ENCODE measurements around the gene PTPRM. TPM values are rescaled to one million over a fixed set of nuclear protein-coding genes. Genes with fewer than 3 reads are reported as not detected.

The PTPRM gene
- total and polyA plus RNA-seq, 4 donors, result 9.2 to 23.0 (median 12.7) TPM

DNA sequence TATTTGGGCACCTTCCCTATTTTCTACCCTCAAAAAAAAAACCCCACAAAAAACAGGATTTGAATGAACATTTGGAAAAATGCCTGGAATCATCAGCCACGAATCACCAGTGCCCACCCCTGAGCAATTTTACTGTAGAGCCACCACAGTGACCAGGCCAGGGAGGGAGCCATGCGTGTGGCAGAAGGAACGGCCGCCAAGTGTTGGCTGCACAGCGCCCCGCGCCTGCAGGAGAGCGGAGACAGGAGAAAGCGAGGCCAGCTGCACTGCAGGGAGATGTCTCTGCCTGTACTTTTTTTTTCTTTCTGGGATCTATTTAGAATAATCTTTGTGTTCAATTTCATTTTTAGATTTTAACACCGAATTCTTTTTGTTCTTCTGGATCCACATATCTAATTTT is 772.8 kb downstream of the PTPRM start (continued):
- TF ChIP-seq, protein P1, sequence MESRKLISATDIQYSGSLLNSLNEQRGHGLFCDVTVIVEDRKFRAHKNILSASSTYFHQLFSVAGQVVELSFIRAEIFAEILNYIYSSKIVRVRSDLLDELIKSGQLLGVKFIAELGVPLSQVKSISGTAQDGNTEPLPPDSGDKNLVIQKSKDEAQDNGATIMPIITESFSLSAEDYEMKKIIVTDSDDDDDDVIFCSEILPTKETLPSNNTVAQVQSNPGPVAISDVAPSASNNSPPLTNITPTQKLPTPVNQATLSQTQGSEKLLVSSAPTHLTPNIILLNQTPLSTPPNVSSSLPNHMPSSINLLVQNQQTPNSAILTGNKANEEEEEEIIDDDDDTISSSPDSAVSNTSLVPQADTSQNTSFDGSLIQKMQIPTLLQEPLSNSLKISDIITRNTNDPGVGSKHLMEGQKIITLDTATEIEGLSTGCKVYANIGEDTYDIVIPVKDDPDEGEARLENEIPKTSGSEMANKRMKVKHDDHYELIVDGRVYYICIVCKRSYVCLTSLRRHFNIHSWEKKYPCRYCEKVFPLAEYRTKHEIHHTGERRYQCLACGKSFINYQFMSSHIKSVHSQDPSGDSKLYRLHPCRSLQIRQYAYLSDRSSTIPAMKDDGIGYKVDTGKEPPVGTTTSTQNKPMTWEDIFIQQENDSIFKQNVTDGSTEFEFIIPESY (IDR thresholded peaks at IDR 0.05), result no peak
- TF ChIP-seq TAF1 (conservative IDR thresholded peaks at IDR 0.05), result no peak
- no peak for TF ChIP-seq RAD21 (IDR thresholded peaks at IDR 0.05)
- TF ChIP-seq, protein P2, sequence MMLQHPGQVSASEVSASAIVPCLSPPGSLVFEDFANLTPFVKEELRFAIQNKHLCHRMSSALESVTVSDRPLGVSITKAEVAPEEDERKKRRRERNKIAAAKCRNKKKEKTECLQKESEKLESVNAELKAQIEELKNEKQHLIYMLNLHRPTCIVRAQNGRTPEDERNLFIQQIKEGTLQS (IDR thresholded peaks at IDR 0.05), result no peak
- TF ChIP-seq FOXA1 (IDR thresholded peaks at IDR 0.05), result no peak

DNA sequence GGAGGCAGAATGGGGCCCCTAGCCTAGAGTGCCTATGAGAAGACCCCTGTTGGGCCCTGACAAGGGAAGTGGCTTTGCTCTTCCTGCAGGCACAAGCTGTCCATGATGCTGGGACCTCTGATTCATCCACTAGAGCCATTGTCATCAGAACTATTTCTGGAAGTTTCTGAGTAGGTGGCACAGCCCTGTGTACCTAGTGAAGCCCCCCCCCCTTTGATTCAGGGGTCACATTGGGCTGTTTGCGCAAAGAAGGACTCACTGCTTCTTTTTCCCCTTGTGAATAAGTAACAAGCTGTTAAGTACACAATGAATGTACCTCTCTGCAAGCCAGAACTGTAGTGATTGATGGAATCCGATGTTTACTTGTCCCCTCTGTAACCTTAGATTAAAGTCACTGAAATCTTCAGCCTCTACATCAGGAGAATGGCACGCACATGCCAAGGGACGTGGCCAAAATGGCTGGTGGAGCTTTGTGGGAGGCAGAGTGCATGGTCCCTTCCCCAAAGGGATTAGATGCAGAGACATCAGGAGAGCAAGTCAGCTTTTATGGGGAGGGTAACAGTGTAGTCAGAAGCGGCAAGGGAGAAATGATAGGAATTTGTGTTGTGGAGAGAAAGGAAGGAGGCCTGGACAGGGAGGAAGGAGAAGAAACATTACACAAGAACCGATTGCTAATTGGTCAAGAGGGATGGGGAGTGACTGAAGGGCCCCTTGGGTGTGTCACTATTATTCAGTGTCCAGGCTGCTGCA is 774.5 kb downstream of the PTPRM start:
- H3K36me3 ChIP-seq (ENCODE audit: control insufficient read depth in 4 of 4, insufficient read depth in 3 of 4, low read depth in 1 of 4, low read length in 3 of 4), result no peaks in the 10 kb centered on the region
- H3K9ac ChIP-seq (ENCODE audit: low read depth in 1 of 2, low read length in 2 of 2), result no peak overlapping the region
- peak overlapping the region; percentile 58 to 69 for H3K27ac ChIP-seq (ENCODE audit: low read depth in 1 of 2, low read length in 2 of 2)
- no peak overlapping the region for H3K4me3 ChIP-seq (ENCODE audit: low read depth in 1 of 3, low read length in 3 of 3)
- no peaks in the 10 kb centered on the region for H3K27me3 ChIP-seq (ENCODE audit: control insufficient read depth in 4 of 4, insufficient read depth in 4 of 4, low read length in 3 of 4)
- WGBS, result 36% methylated on average over 6 of the region's 6 CpGs
- H3K4me1 ChIP-seq (ENCODE audit: control insufficient read depth in 4 of 4, insufficient read depth in 4 of 4, low read length in 3 of 4), result peaks cover 6 to 20% (median 14%) of the 10 kb centered on the region in 4 donors
- DNase-seq (ENCODE audit: low spot score), result no peak
- no peaks in the 10 kb centered on the region for H3K9me3 ChIP-seq (ENCODE audit: control insufficient read depth in 4 of 4, low read length in 3 of 4)
- TF ChIP-seq GABPA (IDR thresholded peaks at IDR 0.05 in 1 of 2, conservative IDR thresholded peaks at IDR 0.05 in 1 of 2) (peak in 1 of 2 donors; percentile 32), SP1 (IDR thresholded peaks at IDR 0.05) (peak; percentile 85), FOXA2 (IDR thresholded peaks at IDR 0.05) (peak; percentile 99), TAF1 (conservative IDR thresholded peaks at IDR 0.05) (no peak), HNF4A (conservative IDR thresholded peaks at IDR 0.05) (peak; percentile 72 to 82), YY1 (IDR thresholded peaks at IDR 0.05) (peak; percentile 95), JUND (IDR thresholded peaks at IDR 0.05) (peak; percentile 71 to 80), RXRA (IDR thresholded peaks at IDR 0.05) (peak; percentile 94 to 95), HNF4G (IDR thresholded peaks at IDR 0.05) (peak; percentile 13), FOXA1 (IDR thresholded peaks at IDR 0.05) (peak; percentile 98), RAD21 (IDR thresholded peaks at IDR 0.05) (peak; percentile 45 to 51), EGR1 (IDR thresholded peaks at IDR 0.05; ENCODE audit: low read depth in 2 of 2) (peak in 1 of 2 donors; percentile 47), NR2F2 (IDR thresholded peaks at IDR 0.05) (peak; percentile 27)
- TF ChIP-seq, protein P2 (IDR thresholded peaks at IDR 0.05), result no peak
- TF ChIP-seq, protein P3, sequence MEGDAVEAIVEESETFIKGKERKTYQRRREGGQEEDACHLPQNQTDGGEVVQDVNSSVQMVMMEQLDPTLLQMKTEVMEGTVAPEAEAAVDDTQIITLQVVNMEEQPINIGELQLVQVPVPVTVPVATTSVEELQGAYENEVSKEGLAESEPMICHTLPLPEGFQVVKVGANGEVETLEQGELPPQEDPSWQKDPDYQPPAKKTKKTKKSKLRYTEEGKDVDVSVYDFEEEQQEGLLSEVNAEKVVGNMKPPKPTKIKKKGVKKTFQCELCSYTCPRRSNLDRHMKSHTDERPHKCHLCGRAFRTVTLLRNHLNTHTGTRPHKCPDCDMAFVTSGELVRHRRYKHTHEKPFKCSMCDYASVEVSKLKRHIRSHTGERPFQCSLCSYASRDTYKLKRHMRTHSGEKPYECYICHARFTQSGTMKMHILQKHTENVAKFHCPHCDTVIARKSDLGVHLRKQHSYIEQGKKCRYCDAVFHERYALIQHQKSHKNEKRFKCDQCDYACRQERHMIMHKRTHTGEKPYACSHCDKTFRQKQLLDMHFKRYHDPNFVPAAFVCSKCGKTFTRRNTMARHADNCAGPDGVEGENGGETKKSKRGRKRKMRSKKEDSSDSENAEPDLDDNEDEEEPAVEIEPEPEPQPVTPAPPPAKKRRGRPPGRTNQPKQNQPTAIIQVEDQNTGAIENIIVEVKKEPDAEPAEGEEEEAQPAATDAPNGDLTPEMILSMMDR (IDR thresholded peaks at IDR 0.05; ENCODE audit: low read depth, low read length, missing input control), result no peak
- TF ChIP-seq, protein P4, sequence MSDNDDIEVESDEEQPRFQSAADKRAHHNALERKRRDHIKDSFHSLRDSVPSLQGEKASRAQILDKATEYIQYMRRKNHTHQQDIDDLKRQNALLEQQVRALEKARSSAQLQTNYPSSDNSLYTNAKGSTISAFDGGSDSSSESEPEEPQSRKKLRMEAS (IDR thresholded peaks at IDR 0.05), result peak; percentile 82
- TF ChIP-seq, protein P5, sequence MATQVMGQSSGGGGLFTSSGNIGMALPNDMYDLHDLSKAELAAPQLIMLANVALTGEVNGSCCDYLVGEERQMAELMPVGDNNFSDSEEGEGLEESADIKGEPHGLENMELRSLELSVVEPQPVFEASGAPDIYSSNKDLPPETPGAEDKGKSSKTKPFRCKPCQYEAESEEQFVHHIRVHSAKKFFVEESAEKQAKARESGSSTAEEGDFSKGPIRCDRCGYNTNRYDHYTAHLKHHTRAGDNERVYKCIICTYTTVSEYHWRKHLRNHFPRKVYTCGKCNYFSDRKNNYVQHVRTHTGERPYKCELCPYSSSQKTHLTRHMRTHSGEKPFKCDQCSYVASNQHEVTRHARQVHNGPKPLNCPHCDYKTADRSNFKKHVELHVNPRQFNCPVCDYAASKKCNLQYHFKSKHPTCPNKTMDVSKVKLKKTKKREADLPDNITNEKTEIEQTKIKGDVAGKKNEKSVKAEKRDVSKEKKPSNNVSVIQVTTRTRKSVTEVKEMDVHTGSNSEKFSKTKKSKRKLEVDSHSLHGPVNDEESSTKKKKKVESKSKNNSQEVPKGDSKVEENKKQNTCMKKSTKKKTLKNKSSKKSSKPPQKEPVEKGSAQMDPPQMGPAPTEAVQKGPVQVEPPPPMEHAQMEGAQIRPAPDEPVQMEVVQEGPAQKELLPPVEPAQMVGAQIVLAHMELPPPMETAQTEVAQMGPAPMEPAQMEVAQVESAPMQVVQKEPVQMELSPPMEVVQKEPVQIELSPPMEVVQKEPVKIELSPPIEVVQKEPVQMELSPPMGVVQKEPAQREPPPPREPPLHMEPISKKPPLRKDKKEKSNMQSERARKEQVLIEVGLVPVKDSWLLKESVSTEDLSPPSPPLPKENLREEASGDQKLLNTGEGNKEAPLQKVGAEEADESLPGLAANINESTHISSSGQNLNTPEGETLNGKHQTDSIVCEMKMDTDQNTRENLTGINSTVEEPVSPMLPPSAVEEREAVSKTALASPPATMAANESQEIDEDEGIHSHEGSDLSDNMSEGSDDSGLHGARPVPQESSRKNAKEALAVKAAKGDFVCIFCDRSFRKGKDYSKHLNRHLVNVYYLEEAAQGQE (IDR thresholded peaks at IDR 0.05), result peak; percentile 44
- TF ChIP-seq, protein P1 (IDR thresholded peaks at IDR 0.05), result peak; percentile 67
